GM18909 (cell line): ENCODE data around the gene STK24.

Experiments
- ATAC-seq: cut with Tn5 transposase; IDR thresholded peaks from one replicate; pipeline ENCODE4 v1.9.1; 2021; ENCODE audit warnings: mild to moderate bottlenecking; ENCODE audit not compliant: unreplicated experiment, poor library complexity

Gene STK24

DNA sequence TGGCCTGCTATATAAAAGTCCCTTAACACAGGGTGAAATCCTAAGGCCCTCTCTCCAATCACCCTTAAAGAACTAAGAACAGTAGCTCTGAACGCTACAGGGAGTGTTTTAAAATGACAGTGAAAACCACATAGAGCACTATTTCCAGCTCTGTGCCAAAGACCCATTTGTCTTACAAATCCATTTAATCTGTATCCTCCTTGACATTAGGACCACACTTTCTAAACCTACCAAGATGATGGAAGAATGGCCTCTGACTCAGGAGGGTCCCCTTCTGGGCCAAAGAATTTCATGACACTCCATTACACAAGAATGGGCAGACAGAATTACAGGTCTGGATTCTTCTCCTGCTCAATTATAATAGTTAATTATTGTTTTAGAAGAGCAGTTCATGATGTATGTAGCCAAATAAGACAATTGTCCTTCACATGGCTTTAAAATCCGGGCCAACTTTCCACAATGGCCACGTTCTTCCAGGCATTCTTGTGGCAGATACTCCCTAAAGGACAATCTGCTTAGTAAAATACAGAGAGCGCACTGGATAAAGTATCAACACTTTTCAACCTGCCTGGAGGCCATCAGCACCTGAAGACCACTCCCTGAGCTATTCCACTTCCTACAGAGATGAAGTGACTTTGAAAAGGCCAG is 61.0 kb downstream of the STK24 start:
- ATAC-seq, result peak; percentile 29

DNA sequence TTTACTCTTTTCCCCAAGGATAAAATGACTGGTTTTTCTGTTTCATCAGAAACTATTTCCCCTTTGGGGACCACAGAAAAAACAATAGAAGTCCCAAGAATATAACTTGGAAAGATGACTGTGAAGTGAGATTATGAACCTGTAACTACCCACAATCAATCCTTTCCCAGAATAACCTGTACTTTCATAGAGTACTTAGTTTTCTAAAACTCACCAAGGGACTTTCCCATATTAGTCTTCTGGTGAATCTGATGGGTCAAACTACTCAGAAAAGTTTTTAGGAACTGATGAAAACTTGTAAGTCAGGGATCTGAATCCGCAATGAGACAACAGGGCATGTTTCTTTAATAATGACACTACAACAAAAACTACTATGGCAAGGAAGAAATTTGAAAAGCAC is 62.6 kb downstream of the STK24 start:
- ATAC-seq, result no peak

DNA sequence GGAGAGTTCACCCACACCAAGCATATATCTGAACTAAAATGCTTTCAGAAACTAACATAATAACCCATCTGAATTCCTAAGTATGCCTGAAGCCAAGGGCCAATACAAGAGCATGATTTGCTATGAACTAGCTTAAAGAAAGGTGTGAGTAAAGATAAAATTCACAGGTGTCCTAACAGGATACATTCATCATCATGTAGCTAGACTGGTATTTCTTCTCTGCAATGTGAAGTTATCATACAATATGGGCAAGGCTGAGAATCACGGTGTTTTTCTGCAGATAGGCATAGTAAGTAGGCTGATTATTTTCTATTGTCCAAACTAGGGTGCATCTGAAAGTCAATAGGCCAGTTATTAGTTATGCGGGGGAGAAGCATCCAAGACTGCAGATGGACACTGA is 63.1 kb downstream of the STK24 start:
- ATAC-seq, result no peak

DNA sequence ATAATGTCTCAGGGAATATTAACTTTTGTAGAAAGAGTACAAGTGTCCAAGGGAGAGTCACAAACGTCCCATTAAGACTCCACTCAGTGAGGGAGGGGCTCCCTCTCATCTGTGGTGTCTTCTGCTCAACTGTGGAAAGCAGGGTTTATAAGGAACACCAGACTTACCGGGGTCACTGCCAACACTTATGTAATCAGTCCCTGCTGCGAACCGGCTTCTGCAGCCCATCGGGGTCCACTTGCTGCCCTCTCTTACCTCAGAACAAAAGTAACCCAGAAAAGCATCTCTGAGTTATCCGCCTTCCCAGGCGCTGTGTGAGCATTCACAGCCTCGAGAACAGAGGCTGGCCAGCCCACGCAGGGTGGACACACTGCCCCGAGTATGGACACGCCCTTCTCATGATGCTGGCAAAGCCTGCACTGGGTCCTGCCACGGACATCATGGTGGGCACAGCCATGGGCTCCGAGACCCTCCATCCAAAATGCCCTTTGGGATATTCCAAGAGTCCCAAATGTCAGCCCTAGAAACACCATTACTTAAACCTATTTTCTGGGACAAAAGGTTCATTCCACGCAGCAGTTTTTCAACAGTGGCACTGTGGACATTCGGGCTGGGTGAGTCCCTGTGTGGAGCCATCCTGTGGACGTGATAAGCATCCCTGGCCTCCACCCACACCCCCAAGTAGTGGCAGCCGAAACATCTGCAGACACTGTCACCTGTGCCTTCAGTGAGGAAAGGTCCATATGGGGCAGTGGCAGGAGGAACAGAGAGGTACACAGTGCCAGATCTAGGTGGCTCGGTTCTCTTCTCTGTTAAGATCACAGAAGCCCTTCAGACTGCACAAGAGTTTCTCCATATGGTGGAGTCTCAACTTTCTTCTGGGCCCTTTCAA is 63.9 kb downstream of the STK24 start:
- ATAC-seq, result no peak

DNA sequence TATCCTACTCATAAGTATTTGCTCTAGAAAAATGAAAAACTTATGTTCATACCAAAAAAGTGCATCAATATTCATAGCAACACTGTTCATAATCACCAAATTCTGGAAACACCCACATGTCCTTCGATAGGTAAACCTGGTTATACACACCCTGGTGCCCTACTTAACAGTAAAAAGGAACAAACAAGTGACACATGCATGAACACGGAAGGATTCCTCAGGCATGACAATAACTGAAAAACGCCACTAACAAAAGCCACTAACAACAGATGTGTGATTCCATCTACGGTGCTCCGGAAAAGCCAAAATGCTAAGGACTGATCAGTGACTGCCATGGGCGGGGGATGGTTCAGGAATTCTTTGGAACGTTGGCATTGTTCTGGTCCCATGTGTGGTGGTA is 65.5 kb downstream of the STK24 start:
- ATAC-seq, result no peak

DNA sequence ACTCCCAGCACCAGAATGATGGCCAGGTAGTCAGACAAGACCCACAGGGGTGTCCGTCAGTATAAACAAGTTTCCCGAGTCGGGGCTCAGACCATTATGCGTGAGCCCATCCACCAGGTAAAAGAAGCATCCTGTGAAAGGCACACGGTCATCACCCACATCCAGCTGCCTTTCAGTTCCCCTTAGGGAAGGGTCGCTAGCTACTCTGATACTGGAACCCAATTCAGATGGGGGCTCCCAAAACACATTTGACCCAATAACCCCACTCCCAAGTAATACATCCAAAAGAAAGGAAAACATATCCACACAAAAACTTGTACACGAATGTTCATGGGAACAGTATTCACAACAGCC is 66.8 kb downstream of the STK24 start:
- no peak for ATAC-seq

DNA sequence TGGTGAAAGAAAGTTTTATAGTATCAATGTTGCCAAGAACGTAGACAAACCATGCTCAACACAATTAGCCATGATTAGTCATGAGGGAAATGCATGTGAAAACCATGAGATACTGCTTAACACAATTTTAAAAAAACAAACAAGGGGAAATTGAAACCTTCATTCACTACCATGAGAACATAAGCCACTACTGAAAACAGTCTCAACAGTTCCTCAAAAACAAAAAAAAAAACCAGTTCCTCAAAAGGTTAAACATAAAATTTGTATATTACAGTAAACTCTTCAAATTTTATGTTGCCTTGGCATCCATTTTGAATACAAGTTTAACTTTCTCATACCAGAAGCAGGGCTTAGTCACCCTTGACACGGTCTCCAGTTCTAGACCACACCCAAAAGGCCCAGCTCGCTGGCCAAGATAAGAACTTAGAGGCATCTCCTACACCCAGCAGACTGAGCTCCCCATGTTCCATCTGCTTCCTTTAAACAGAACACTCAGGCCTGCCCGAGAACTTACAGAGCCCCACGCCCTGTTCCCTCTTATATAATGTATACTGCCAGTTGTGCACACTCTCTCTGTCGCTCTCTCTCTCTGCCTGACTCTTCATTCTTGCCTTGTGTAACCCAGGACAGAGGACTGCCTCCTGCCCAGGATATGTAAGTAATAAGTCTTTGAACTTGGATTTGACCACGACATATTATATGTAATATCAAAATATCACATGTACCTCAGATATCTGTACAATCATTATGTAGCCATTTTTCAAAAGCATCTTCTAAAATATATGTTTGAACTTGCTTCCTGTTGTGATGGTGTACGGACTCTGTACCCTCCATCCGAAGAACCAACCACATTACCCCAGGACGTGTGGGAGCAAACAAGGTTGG is 67.4 kb downstream of the STK24 start:
- ATAC-seq, result peak; percentile 58

DNA sequence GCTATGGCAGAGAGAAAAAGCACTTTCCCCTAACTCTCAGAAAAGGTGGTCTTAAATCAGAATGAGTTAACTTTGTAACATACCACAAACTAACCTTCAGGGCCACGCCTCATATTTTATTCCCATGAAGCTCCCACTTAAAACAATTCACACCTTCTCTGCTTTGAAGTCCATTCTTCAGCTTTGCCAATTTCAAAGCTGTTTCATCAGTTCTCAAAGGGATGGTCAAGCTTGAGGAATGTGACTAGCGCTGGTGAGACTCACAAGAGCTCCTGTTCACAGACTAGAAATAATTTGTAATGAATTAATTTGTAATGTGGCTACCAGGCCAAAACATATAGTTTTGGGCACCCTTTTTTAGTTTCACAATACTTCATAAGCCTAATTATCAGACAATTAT is 68.2 kb downstream of the STK24 start:
- ATAC-seq, result no peak

DNA sequence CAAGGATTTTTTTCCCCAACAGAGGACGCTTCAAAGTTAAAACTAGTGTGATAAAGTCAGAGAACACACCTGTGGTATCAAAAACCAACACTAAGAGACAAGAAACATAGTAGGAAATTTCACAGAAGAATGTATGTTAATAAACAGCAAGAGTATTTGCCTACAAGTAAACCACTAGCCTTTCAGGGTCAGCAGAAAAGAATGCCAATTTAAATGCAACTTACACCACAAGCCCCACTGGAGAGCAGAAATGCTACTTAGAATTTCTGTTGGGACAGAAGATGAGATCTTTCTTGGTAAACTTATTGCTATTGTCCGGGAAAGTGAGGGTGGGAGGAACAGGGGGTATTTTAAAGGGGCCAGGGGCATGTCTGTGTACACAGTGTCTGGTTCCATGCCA is 68.6 kb downstream of the STK24 start:
- ATAC-seq, result no peak

DNA sequence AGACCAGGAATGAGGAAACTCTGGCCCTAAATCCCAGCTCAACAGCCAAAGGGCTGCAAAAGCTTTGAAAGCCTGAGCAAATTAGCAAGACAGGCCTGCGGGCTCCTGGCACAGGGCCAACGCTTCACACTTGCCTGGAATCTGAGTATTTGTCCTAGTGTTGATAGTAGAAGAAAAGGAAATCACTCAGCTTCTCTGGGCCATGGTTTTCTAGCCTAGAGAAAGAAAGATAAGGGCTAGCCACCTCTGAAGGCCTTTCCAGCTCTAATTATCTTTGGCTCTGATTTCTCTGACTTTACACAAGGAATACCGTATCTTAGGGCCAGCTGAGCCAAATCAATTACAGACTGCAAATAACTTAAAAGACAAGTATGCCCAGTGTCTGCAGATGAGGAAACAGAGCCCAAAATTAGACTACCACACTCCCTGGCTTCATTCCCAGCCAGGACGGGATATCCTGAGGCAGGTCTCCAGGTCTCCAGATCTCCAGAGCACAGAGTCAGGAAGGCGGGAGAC is 69.6 kb downstream of the STK24 start:
- ATAC-seq, result no peak

DNA sequence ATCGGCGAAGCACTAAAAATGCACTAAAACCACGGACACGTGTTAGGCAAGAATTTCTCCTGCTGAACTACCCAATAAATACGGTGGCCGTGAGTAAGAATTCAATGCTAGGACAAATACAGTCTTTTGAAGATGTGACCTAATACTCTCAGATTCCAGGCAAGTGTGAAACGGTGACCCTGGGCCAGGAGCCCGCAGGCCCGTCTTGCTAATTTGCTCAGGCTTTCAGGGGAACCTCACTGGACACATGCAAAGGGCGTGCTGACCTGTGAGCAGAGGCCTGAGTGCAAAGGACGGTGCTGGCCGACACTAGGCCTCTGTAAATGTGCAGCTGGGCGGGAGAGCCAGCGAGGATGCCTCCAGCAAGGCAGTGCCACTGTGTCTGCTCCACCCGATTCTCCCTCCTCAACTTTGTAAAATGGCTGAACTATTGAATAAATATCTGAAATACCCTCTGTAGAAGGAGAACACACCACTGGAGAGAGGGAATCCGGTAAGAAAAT is 70.1 kb downstream of the STK24 start:
- no peak for ATAC-seq

DNA sequence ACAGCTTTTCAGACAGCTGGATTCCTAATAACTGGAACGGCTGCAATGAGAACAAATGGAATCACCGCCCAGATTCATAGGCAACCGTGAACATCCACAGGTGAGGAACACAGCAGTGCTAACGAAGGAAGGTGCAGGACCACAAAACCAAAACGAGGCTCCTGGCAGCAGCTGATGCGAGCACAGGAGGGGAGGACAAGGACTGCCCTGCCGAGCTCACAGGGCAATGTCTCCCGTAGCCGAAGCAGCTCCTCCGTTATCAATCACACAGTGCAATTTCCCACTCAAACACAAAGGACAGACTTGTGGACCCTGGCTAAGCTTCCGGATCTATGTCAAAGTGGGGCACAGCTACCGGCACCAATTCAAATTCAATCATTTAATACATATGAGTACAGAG is 70.6 kb downstream of the STK24 start:
- no peak for ATAC-seq

DNA sequence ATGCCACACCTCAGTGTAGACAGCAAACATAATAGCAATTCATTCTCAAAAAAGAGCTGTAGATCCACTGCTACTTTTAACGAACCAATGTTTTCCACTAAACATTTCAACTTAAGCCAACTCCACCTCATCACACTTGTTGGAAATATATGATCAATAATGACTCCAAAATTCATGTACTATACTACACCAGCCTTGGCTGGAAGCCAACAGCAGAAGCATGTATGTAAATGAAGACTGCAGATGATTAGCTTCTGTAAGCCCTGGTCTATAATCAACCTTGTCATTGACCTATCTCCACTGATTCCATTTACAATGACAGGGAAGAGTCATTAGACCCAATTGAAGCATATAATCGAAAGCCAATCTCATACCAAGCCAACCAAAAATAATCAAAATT is 71.7 kb downstream of the STK24 start:
- ATAC-seq, result no peak

DNA sequence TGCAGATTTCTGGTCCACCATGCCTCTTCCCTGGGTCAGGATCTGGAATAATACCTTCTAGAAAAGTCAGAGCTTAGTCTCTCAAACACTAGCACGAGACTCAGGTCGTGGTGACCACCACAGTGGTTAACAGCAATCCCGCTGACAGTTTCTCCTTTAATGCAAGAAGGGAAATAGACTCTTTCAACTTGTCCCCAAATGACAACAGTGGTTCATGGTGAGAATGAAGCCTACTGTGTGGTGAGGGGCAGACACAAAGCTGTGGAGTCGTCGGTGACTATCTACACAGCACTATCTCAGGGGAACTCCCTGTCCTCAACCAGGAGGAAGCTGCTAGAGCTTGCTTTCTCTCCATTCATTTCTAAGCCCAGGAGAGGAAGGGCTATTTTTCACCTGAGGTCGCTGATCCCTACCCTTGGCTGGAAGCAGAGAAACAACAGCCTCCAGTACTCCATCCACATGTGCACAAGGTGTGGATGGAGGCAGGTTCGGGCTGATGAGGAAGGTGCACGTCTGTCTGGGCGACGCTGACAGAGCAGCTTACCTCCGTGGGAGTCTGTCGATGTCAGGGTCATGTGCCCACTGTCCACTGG is 72.4 kb downstream of the STK24 start:
- ATAC-seq, result peak; percentile 63

DNA sequence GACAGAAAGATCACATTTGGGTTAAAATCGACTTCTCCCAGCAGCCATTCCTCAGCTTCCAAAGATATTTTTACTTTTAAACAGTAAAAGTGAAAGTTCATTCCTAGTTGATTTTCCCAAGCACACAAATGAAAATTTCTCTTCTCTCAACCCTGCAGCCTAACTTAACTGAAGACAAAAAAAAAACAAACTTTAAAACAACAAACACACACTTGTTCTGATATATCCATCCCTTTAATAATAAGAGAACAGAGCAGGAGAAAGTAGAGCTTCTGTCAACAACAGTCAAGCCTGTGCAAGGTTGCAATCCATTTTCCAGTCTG is 72.9 kb downstream of the STK24 start:
- no peak for ATAC-seq

DNA sequence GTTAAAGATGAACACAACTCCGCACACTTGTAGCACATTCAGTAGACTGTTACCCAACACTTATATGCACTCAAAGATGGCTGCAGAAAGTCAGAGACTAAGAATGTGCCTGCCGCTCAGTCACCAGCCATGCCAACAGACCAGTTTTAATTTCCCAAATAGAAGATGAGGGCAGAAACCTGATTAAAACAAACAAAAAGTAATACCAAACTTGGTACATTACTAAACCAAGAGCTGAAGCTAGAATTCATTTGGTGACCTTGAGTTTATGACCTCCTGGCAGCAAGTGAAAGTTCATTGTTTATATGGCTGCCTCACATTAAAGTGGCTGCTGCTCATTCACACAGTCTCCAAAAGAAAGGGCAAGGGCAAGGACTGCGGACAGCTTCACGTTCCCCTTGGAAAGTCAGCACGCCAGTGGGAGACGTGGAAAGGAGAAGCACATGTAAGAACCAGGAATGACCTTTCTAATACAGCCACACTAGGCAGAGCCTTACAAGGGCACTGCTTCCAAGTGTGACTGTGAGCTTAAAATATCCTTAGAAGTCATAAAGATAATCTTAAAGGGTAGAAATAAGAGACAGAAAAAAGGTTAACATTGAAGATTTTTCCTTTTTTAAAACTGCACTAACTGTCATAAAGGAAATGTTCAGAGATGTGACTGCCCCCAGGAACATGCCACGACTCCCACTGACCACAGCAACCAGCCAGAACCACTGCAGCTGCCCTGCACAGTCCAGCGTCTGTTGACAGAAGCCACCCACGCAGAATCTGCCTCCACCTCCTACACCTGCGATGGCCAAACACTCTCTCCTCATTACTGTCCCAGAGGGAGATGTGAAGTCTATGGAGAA is 73.5 kb downstream of the STK24 start:
- no peak for ATAC-seq

DNA sequence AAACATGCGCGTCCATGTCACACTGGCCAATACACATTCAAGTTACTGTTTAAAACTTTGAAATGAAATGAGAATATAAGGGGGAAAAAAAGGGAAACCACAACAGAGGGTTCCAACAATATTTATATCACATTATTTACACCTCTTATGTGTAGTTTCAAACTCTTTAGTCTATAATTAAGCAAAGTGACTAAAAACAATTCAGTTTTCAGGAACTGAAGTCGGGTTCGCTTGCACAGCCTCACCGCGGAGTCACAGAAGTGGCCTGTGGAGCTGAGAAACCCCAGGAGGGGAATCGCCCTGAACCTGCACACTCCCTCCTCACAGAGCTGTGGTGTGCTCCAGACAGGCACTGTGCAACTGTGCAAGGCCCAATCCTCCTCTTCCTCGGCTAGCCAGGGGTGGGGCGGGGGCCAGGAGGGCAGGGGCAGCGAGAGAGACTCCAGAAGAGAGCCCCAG is 75.9 kb downstream of the STK24 start:
- ATAC-seq, result peak; percentile 75

DNA sequence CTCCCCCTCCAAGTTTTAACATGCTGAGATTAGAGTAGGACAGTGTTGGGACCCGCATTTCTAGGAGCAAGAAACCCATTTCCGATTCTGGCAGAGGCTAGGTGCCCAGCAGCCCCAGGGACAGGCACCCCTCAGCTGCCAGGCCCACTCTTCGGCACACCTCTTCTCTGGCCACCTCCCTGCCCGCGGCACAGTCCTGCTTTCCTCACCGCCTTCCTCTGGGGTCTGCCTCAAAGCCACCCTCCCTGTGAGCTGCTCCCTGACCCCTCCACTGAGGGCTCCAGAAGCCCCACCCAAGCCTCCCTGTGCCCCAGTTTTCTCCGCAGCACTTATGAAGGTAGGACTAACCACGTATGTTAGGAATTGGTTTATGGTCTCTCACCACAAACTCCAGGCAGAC is 79.9 kb downstream of the STK24 start:
- ATAC-seq, result no peak

DNA sequence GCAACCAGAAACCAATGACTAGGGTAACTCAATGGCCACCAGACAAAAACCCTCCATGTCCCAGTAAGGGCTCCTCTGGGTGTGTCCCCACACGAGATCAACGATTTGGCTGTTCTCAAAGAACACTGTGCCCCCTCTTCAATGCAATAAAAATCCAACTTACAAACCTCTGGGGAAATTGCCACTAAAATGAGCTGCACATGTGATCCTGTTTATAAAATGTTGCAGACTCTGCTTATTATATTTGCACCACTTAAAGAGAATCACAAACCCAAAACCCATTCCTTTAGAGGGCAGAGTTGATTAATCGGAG is 80.5 kb downstream of the STK24 start:
- ATAC-seq, result no peak
